IPS-NIHi11 (cell line): ENCODE data around the gene KDM3B.
"Not testable (repeated sequence)": the region's sequence is repeated elsewhere in the genome, so short reads cannot be mapped to it uniquely, and the experiment has no call there.

Source experiments
- DNase-seq: peaks from one replicate; pipeline ENCODE4 v3.0.0; 2012; ENCODE audit warnings: mixed read lengths, low spot score

Gene KDM3B

DNA sequence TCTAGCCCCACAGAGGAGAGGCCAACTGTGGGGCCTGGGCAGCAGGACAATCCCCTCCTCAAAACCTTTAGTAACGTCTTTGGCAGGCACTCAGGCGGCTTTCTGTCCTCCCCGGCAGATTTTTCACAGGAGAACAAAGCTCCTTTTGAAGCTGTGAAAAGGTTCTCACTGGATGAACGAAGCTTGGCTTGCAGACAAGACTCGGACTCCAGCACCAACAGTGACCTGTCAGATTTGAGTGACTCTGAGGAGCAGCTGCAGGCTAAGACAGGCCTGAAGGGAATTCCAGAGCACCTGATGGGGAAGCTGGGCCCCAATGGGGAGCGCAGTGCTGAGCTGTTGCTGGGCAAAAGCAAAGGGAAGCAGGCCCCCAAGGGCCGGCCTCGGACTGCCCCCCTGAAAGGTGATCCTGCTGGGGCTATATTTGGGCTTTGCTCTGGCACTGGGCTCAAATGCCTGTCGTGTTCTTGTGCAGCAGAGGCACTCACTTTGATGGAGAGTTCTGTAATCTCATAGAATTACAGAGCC lies 39.4 kb downstream of the KDM3B start:
- DNase-seq = no peak

- DNase-seq = no peak
Measured at GRCh38 chr5:138402640-138403039, 50.2 kb downstream of the KDM3B start.

DNA sequence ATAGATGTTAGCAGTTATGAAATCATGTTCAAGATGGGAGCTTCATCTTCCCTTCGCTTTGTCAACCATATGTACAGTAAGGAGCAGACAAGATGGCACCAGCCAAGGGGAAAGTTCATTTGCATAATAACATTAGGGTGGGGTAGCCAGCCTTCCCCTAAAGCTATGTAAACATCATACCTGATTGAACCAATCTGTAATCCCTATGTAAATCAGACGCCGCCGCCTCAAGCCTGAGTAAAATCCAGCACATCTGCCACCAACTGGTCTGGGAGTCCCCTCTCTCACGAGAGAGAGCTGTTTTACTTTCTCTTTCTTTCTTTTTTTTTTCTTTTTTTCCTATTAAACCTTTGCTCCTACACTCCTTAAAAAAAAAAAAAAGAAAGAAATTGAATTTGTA lies 55.5 kb downstream of the KDM3B start:
- DNase-seq = no peak

- not testable (repeated sequence) for DNase-seq
Measured at GRCh38 chr5:138410996-138411640, 58.6 kb downstream of the KDM3B start.

DNA sequence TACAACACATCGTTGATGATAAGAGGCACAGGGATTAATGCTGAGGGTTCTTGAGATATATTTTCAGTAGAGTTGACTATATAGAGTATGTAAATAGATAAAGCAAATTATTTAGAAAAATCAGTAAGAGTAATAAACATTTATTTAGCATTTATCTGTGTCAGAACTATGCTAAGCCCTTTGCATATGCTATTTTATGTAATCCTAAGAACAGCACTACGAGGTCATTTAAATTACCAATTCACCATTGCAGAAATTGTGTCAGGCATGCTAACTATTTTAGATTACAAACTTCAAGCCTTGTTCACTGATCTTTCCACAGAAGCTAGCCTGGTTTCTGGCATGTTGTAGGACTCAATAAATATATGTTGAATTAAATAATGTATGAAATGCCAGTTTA lies 66.0 kb downstream of the KDM3B start:
- DNase-seq = no peak

- no peak for DNase-seq
Measured at GRCh38 chr5:138425079-138425478, 72.6 kb downstream of the KDM3B start.

GRCh38 chr5:138435943-138436342 lies 83.5 kb downstream of the KDM3B start:
- no peak for DNase-seq

- DNase-seq = peak; percentile 36
Measured at GRCh38 chr5:138438003-138438723, 85.7 kb downstream of the KDM3B start.

DNA sequence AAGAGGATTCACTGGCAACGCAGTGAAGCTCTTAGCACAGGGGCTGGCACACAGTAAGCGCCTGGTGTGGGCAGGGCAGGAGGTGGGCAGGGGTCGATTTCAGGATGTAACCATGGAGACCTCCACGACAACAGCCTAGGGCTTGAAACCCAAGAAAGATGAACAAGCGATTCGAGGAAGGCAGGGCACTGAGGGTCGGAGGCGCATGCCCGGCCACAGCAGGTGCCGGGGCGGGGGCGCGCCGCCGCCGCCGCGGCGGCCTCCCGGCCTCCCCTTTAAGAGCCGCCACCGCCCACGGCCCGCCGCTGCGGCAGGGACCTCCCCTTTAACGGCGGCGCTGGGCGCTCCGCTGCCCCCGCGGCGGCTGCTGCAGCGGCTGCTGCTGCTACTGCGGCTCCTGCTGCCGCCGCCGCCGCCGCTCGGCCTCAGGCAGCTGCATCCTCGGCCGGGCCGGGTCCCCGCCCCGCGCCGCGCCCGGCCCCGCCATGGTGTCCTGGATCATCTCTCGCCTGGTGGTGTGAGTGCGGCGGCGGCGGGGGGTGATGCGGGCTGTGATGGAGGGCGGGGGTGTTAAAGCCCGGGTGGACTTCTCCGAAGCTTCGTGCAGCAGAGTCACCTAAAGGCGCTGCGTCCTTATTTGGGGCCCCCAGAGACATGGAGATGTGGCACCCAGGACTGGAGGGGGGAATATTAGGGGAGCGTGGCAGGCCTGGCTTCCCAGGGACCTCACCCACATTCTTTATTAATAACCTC lies 86.4 kb downstream of the KDM3B start, which contains the start of gene REEP2:
Gene REEP2 (plus strand): TSS at position 334 of the 753 bp plus-strand sequence. CDS start 152 bp downstream, at position 486.
- DNase-seq = peak; percentile 98

DNA sequence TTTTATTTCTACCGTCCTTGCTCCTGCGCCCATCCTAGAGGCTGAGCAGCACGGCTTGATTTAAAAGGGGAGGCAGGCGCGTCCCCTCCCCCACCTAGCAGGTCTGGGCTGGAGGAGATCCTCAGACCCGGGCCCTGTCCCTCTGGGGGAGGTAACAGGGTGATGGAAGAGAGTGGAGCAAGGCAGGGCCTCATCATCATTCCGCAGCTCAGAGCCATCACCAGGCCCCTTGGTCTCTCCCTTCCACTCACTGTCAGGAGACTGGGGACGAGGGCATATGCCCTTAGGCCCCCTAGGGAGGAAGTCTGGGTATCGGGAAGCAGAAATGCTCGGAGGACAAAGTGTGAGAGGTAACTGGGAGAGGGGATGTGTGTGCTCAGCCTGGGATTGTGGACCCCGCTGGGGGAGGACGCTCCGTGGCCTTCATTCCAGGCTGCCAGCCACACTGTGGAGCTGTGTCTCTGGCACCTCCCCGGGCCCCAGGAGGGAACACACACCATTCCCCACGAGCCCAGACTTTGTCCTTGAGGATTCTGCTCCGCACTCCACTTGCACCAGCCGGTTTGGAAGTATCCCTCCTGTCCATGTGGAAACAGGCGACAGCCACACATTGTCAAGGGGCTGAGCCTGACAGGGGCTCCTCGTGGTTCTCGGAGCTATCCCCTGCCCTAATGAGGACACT lies 87.1 kb downstream of the KDM3B start:
- peak; percentile 57 for DNase-seq

DNA sequence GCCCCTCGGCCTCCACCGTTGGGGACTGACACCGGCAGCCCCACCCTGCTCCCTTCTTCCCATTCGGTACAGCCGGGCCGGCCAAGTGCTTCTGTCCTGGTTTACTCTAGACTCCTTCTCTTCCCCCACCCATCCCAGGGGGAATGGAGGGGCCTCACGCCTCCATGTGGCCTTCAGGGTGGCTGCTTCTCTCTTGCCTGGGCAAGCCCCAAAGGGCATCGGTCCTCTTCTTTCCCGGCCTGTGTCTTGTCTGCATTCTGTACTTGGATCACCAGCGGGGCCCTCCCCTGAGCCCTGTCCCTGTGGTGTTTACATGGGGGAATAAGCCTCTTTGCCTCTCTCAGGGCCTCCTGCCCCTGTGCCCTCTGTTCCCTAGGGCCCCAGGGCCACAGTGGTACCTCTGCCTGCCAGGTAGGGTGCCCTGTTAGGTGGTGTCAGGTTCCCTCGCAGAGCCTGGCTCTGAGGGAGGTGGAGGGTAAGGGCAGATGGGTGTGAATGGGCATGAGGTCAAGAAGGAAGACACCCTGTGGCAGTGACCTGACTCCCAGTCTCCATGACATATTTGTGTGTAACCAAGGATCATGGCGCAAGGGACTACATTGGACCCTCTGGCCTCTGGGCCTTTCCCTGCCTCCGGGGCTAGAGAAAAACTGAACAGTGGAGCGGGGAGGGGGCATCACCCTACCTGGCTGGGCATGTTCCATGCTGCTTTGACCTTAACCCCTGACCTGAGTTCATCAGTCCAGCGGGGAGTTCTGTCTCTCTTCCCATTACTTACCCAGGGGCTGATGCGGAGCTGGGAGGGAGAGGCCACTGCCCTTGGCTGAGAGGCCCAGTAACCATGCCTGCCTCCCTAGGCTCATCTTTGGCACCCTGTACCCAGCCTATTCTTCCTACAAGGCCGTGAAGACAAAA lies 87.9 kb downstream of the KDM3B start:
- peak; percentile 43 for DNase-seq

DNA sequence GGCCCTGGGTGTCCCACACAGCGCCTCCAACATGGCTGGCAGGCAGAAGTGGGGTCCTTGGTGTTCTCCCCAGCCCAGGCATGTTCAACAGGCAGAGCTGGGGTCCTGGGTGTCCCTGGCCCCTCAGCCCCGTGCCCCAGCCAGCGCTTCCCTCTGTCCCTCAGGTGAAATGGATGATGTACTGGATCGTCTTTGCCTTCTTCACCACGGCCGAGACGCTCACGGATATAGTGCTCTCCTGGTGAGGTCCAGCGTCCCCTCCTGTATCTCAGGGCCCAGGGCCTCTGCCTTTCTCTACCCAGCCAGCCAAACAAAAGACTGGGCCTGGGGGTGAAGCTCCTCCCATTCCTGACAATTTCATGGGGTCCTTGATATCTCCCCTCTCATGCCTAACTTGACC lies 88.7 kb downstream of the KDM3B start:
- DNase-seq = no peak

- no peak for DNase-seq
Measured at GRCh38 chr5:138444078-138444773, 91.7 kb downstream of the KDM3B start.

- no peak for DNase-seq
Measured at GRCh38 chr5:138444774-138445546, 92.5 kb downstream of the KDM3B start.

DNA sequence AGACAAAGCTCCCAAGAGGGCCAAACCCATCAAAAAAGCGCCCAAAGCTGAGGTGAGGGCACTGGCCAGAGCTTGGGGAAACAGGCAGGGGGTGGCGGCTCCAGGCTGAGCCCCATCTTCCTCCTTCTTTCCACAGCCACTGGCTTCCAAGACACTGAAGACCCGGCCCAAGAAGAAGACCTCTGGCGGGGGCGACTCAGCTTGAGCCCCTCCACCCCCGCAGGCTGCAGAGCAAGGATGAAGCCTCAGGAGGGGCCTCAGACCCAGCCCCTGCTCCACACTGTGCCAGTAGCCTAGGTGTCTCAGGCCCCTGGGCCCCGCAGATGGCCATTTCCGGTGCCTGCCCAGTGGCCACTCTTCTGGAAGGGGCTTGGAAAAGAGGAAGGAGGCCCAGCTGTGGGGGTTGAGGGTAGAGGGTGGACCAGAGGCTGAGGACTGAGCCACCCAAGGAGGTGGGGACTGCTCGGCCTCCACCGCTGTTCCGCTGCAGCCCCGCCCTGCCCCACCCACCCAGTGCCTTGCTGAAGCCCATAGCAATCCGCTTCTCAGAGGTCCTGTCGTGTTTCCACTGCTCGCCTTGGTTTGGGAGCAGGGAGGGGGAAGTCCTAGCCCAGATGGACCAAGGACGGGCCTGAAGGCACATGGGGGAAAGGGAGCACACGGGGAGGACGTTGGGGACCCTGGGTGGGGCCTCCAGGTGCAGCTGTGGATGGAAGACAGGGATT lies 93.2 kb downstream of the KDM3B start:
- DNase-seq = no peak

DNA sequence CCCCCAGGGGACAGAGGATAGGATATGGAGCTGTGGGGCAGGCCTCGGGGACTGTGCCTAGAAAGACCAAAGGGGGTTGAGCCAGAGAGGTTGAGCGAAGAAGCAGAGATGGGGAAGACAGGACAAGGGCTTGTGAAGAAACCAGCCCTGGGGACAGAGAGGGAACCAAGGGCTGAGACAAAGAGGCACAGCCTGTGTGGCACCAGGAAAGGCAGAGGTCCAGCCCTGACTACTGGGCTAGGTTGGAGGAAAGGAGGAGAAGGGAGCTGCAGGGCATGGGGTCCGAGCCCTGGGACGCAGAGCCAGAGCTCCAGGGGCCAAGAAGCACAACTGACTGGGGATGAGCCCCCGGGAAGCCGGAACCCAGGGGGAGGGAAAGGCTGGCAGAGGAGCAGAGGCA lies 95.6 kb downstream of the KDM3B start:
- no peak for DNase-seq

- peak; percentile 72 for DNase-seq
Measured at GRCh38 chr5:138448481-138449398, 96.3 kb downstream of the KDM3B start.
